ENCODE data around the gene ADAMTSL4.
"Not testable (repeated sequence)": the region's sequence is repeated elsewhere in the genome, so short reads cannot be mapped to it uniquely, and the experiment has no call there.

The ADAMTSL4 gene

DNA sequence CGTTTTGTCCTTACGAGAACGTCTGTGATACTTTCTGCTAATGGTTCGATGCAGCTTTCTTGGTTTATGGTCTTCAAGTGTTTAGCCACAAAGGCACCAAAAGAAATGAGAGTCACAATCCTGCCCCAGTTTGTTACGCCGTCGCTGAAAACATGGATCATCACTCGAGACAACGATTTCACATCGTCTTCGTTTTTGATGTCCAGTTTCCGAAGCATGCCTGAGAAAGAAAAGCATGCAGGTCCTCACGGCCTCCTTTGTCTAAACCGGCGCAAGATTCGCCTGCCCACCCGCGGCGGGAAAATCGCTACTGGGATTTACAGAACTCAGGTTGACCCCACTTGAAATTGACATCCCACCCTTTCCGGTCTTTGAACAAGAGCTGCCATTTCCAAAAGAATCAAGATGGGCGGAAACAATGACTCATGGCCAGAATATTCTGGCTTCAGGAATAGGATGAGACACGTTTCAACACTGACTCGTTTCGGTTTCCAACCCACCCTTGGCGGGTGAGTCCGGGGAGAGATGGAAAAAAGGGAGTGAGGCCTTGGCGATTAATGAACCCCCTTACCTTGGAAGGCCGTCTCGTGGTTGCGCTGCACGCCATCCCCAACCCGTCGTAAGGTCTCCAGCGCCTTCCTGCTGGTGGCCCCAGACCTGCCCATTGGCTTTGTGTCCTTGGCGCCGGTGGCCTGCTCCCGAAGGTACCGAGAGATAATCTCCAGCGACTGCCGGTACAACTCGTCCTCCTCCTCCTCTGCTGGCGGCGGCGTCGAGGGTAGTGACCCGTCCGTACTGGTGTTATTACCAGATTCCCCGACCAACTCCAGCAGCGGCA is 29.3 kb downstream of the ADAMTSL4 start:
- no CpG with 5 or more reads among the region's 50 CpGs for WGBS (ENCODE audit: insufficient coverage, insufficient read length)
- Histone ChIP-seq H3K27ac (ENCODE audit: low read length) (no peak overlapping the region), H3K36me3 (ENCODE audit: control insufficient read depth, insufficient read depth, low read length) (peaks cover 9% of the 10 kb centered on the region; the same call in 1 of the 2 replicates), H3K4me1 (ENCODE audit: control insufficient read depth, insufficient read depth, low read length) (no peaks in the 10 kb centered on the region), H3K4me3 (ENCODE audit: low read length) (peak overlapping the region; percentile 43), H3K9me3 (ENCODE audit: control insufficient read depth, insufficient read depth, low read length) (no peaks in the 10 kb centered on the region), H3K27me3 (ENCODE audit: control insufficient read depth, insufficient read depth, low read length) (no peaks in the 10 kb centered on the region)
- DNase-seq (ENCODE audit: low read depth, low spot score): no peak

DNA sequence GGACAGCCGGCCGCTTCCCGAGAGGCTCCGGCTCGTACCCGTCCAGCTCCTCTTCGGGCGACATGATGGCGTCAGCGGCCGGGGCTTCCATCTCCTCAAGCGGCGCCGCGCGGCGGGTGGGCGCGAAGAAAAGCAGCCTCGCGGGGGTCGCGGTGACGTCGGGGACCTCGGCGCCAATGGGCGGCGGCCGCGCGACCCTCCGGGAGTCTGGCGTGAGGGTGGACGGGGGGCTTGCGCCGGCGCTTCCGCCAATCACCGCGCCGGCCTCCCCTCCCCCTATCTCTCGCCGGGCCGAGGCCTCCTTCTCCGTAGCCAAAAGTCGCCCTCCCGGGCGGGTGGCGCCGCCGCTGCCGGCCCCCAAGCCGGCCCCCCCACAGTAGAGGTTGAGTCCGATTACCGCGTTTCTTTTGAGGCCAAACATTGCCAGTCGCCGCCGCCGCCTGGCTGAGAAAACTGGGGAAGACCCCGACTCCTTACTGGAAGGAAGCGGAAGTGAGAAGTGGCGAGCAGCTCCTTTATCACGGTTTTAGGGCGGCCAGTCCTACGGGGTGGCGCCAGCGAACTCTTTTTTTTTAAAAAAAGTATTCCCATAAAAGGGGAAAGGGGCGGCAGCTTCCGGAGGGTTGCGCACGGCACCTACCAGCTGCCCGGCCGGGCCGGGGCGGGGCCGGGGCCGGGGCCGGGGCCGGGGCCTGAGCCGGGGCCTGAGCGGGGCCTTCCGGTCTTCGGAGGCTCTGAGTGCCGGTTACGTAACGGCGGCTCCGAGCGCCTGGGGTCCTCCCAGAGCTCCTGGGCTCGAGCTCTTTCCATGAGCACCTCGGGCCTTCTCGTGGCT is 30.1 kb downstream of the ADAMTSL4 start, which contains the start of gene MCL1:
TSS of gene MCL1 (minus strand) at position 501 of the 835 bp plus-strand sequence. CDS start at position 421, 80 bp downstream.
- Histone ChIP-seq H3K9me3 (ENCODE audit: control insufficient read depth, insufficient read depth, low read length) (no peaks in the 10 kb centered on the region), H3K4me3 (ENCODE audit: low read length) (peak within 1 kb of the TSS; percentile 43), H3K27me3 (ENCODE audit: control insufficient read depth, insufficient read depth, low read length) (no peaks in the 10 kb centered on the region), H3K4me1 (ENCODE audit: control insufficient read depth, insufficient read depth, low read length) (no peaks in the 10 kb centered on the region), H3K27ac (ENCODE audit: low read length) (no peak within 1 kb of the TSS), H3K36me3 (ENCODE audit: control insufficient read depth, insufficient read depth, low read length) (peaks cover 9% of the 10 kb centered on the region; the same call in 1 of the 2 replicates)
- DNase-seq (ENCODE audit: low read depth, low spot score): peak; percentile 70
- WGBS (ENCODE audit: insufficient coverage, insufficient read length): no CpG with 5 or more reads among the region's 94 CpGs

GRCh38 chr1:150579945-150580642 is 30.9 kb downstream of the ADAMTSL4 start:
- Histone ChIP-seq H3K27ac (ENCODE audit: low read length) (no peak overlapping the region), H3K36me3 (ENCODE audit: control insufficient read depth, insufficient read depth, low read length) (peaks cover 6% of the 10 kb centered on the region; the same call in 1 of the 2 replicates), H3K4me1 (ENCODE audit: control insufficient read depth, insufficient read depth, low read length) (no peaks in the 10 kb centered on the region), H3K9me3 (ENCODE audit: control insufficient read depth, insufficient read depth, low read length) (no peaks in the 10 kb centered on the region), H3K27me3 (ENCODE audit: control insufficient read depth, insufficient read depth, low read length) (no peaks in the 10 kb centered on the region), H3K4me3 (ENCODE audit: low read length) (peak overlapping the region; percentile 37; the same call in 1 of the 2 replicates)
- DNase-seq (ENCODE audit: low read depth, low spot score): no peak
- WGBS (ENCODE audit: insufficient coverage, insufficient read length): no CpG with 5 or more reads among the region's 15 CpGs

GRCh38 chr1:150580966-150581365 is 31.8 kb downstream of the ADAMTSL4 start:
- H3K27ac ChIP-seq (ENCODE audit: low read length); H3K4me3 ChIP-seq (ENCODE audit: low read length); H3K9me3 ChIP-seq (ENCODE audit: control insufficient read depth, insufficient read depth, low read length); DNase-seq (ENCODE audit: low read depth, low spot score); H3K4me1 ChIP-seq (ENCODE audit: control insufficient read depth, insufficient read depth, low read length); H3K36me3 ChIP-seq (ENCODE audit: control insufficient read depth, insufficient read depth, low read length); H3K27me3 ChIP-seq (ENCODE audit: control insufficient read depth, insufficient read depth, low read length): not testable (repeated sequence)
- no CpG with 5 or more reads among the region's 3 CpGs for WGBS (ENCODE audit: insufficient coverage, insufficient read length)

DNA sequence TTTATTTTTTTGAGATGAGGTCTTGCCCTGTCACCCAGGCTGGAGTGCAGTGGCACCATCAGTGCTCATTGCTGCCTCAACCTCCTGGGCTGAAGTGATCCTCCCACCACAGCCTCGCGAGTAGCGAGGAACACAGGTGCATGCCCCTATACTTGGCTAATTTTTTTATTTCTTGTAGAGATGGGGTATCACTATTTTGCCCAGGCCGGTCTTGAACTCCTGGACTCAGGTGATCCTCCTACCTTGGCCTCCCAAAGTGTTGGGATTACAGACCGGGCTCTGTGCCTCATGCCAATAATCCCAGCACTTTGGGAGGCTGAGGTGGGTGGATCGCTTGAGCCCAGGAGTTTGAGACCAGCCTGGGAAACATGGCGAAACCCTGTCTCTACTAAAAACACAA is 32.2 kb downstream of the ADAMTSL4 start:
- not testable (repeated sequence) for H3K4me3 ChIP-seq (ENCODE audit: low read length); H3K36me3 ChIP-seq (ENCODE audit: control insufficient read depth, insufficient read depth, low read length); H3K4me1 ChIP-seq (ENCODE audit: control insufficient read depth, insufficient read depth, low read length); DNase-seq (ENCODE audit: low read depth, low spot score); H3K9me3 ChIP-seq (ENCODE audit: control insufficient read depth, insufficient read depth, low read length); H3K27me3 ChIP-seq (ENCODE audit: control insufficient read depth, insufficient read depth, low read length); H3K27ac ChIP-seq (ENCODE audit: low read length)
- no CpG with 5 or more reads among the region's 7 CpGs for WGBS (ENCODE audit: insufficient coverage, insufficient read length)

DNA sequence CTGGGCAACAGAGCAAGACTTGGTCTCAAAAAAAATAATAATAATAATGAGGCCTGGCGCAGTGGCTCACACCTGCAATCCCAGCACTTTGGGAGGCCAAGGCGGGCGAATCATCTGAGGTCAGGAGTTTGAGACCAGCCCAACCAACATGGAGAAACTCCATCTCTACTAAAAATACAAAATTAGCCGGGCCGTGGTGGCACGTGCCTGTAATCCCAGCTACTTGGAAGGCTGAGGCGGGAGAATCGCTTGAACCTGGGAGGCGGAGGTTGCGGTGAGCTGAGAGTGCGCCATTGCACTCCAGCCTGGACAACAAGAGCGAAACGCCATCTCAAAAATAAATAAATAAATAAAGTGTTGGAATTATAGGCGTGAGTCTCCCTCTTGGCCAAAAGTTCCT is 32.8 kb downstream of the ADAMTSL4 start:
- whole genome bisulfite sequencing (ENCODE audit: insufficient coverage, insufficient read length): no CpG with 5 or more reads among the region's 14 CpGs

DNA sequence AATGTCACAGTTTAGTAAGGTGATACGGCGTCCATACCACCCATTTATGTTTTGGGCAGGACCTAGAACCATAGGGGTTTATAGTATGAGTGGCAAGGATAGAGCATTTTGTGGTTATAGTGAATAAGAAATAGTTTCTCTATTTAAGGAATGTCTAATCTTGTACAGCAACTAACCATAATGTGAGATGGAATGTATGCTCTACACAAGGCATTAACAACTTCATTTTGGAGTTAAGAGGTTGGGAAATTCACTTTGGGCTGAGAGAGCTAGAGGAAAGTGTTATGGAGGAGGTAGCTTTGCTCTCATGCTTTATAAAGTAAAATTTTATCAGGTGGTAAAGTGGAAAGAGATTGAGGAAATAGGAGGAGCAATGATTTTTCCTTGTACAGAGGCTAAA is 33.2 kb downstream of the ADAMTSL4 start:
- H3K27ac ChIP-seq (ENCODE audit: low read length): no peak overlapping the region
- no CpG with 5 or more reads among the region's 2 CpGs for WGBS (ENCODE audit: insufficient coverage, insufficient read length)

More for the DNA sequence above, 32.8 kb downstream of the ADAMTSL4 start:
- not testable (repeated sequence) for H3K4me3 ChIP-seq (ENCODE audit: low read length); H3K27ac ChIP-seq (ENCODE audit: low read length); H3K36me3 ChIP-seq (ENCODE audit: control insufficient read depth, insufficient read depth, low read length); H3K4me1 ChIP-seq (ENCODE audit: control insufficient read depth, insufficient read depth, low read length); DNase-seq (ENCODE audit: low read depth, low spot score); H3K27me3 ChIP-seq (ENCODE audit: control insufficient read depth, insufficient read depth, low read length); H3K9me3 ChIP-seq (ENCODE audit: control insufficient read depth, insufficient read depth, low read length)

DNA sequence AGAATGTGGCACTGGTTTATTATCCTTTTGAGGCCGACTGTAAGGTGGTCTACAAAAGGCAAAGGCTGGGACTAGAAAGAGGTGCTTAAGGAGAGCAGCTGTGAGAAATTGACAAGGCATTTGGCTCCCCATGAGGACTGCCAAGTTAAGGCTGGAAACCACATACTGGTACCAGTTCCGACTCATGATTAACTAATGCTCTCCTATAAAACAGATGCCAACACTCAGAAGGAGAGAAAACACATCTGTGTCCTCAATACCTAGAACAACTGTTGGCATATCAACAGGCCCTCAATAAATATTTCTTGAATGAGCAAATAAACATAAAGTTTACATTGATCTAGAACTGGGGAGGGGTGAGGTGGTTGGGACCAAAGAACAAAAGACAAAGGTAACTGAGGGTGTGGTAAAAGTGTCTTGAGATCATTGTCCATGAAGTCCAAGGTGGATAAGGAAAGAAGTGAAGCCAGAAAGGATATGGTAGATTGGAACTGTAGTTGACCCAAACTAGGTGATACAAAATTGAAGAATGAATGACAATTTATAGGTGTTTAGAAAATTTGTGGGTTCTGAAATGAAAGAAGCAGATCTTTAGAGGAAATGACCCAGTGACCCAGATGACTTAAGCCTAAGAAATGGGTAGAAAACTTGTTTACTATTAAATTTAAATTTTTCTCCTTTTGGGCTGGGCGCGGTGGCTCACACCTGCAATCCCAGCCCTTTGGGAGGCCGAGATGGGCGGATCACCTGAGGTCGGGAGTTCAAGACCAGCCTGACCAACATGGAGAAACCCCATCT is 47.1 kb downstream of the ADAMTSL4 start:
- no peak overlapping the region for H3K27ac ChIP-seq (ENCODE audit: low read length)
- peaks cover 1% of the 10 kb centered on the region; the same call in 1 of the 2 replicates for H3K9me3 ChIP-seq (ENCODE audit: control insufficient read depth, insufficient read depth, low read length)
- DNase-seq (ENCODE audit: low read depth, low spot score): no peak
- H3K4me3 ChIP-seq (ENCODE audit: low read length): no peak overlapping the region
- H3K27me3 ChIP-seq (ENCODE audit: control insufficient read depth, insufficient read depth, low read length): no peaks in the 10 kb centered on the region
- WGBS (ENCODE audit: insufficient coverage, insufficient read length): no CpG with 5 or more reads among the region's 7 CpGs
- H3K4me1 ChIP-seq (ENCODE audit: control insufficient read depth, insufficient read depth, low read length): no peaks in the 10 kb centered on the region
- H3K36me3 ChIP-seq (ENCODE audit: control insufficient read depth, insufficient read depth, low read length): no peaks in the 10 kb centered on the region; the same call in 1 of the 2 replicates

More for the DNA sequence above, 33.2 kb downstream of the ADAMTSL4 start:
- H3K27me3 ChIP-seq (ENCODE audit: control insufficient read depth, insufficient read depth, low read length): no peaks in the 10 kb centered on the region
- no peak for DNase-seq (ENCODE audit: low read depth, low spot score)
- H3K4me1 ChIP-seq (ENCODE audit: control insufficient read depth, insufficient read depth, low read length): no peaks in the 10 kb centered on the region
- no peaks in the 10 kb centered on the region for H3K36me3 ChIP-seq (ENCODE audit: control insufficient read depth, insufficient read depth, low read length)
- no peak overlapping the region for H3K4me3 ChIP-seq (ENCODE audit: low read length)
- H3K9me3 ChIP-seq (ENCODE audit: control insufficient read depth, insufficient read depth, low read length): no peaks in the 10 kb centered on the region

- Histone ChIP-seq H3K4me3 (ENCODE audit: low read length) (no peak overlapping the region), H3K9me3 (ENCODE audit: control insufficient read depth, insufficient read depth, low read length) (peaks cover 1% of the 10 kb centered on the region; the same call in 1 of the 2 replicates), H3K27me3 (ENCODE audit: control insufficient read depth, insufficient read depth, low read length) (no peaks in the 10 kb centered on the region), H3K27ac (ENCODE audit: low read length) (no peak overlapping the region), H3K36me3 (ENCODE audit: control insufficient read depth, insufficient read depth, low read length) (no peaks in the 10 kb centered on the region; the same call in 1 of the 2 replicates), H3K4me1 (ENCODE audit: control insufficient read depth, insufficient read depth, low read length) (no peaks in the 10 kb centered on the region)
- no peak for DNase-seq (ENCODE audit: low read depth, low spot score)
- WGBS (ENCODE audit: insufficient coverage, insufficient read length): no CpG with 5 or more reads among the region's 3 CpGs
Observed at GRCh38 chr1:150596976-150597375, 47.8 kb downstream of the ADAMTSL4 start.

All from iPS DF 6.9 (cell line).